GM12865 (cell line): ENCODE measurements around the gene OR5A1.

Source experiments
- DNase-seq: peaks from one replicate; pipeline ENCODE4 v3.0.0; 2010; ENCODE audit warnings: low read depth
- H3K4me3 ChIP-seq: 2 replicates; pipeline ENCODE4 v1.5.1; 2011; ENCODE audit warnings: mild to moderate bottlenecking, low read depth, low read length, control low read depth
- TF ChIP-seq, protein P1 (sequence below): IDR thresholded peaks from 2 replicates; pipeline ENCODE4 v1.5.1; 2011; ENCODE audit warnings: low read length, control low read depth, low read depth, inconsistent platforms; ENCODE audit not compliant: insufficient read depth; ENCODE audit errors: missing control alignments

Gene OR5A1

GRCh38 chr11:59436169-59436568 lies at the start of gene OR5A1:
OR5A1 (plus strand) TSS chr11:59436469; CDS start chr11:59443169, 6,700 bp downstream.
- TF ChIP-seq, protein P1, sequence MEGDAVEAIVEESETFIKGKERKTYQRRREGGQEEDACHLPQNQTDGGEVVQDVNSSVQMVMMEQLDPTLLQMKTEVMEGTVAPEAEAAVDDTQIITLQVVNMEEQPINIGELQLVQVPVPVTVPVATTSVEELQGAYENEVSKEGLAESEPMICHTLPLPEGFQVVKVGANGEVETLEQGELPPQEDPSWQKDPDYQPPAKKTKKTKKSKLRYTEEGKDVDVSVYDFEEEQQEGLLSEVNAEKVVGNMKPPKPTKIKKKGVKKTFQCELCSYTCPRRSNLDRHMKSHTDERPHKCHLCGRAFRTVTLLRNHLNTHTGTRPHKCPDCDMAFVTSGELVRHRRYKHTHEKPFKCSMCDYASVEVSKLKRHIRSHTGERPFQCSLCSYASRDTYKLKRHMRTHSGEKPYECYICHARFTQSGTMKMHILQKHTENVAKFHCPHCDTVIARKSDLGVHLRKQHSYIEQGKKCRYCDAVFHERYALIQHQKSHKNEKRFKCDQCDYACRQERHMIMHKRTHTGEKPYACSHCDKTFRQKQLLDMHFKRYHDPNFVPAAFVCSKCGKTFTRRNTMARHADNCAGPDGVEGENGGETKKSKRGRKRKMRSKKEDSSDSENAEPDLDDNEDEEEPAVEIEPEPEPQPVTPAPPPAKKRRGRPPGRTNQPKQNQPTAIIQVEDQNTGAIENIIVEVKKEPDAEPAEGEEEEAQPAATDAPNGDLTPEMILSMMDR = no peak
- no peak within 1 kb of the TSS for H3K4me3 ChIP-seq
- no peak for DNase-seq

- TF ChIP-seq, protein P1 = no peak
- H3K4me3 ChIP-seq = no peak overlapping the region
- DNase-seq = no peak
Measured at GRCh38 chr11:59394186-59394585, 42.1 kb upstream of the OR5A1 start.

DNA sequence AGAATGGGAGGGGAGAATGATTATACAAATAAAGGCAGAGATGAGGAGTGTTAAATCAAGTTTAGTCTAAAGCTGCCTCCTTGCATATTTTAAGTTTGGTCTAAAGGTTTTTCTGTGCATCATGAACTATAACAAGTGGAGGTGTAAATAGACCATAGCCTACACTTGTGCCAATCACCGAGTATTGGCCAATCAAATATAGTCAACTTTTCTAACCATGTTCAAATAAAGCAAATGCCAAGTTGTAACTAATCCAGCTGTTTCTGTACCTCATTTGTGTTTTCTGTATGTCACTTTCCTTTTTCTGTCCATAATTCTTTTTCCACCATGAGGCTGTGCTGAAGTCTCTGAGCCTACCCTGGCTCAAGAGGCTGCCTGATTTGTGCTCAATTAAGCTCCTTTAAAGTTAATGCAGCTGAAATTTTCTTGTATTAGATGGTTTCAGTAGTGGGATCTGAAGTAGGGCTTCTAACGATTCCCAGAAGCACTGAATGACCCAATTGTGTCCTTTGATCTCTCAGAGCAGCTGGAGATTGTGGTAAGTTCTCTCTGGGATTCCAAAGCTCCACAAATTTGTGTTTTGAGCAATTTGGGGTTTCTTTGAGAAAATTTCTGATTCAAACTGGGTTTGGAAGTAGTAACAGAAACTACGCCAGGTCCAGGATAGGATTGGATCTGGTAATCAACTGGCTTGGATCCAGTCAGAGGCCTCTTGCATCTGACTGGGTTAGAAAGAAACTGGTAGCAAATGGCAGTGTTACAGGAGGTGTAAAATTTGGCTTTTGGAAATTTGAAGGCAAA lies 35.6 kb upstream of the OR5A1 start:
- TF ChIP-seq, protein P1 = no peak
- no peak overlapping the region for H3K4me3 ChIP-seq
- DNase-seq = no peak

GRCh38 chr11:59401262-59401552 lies 35.1 kb upstream of the OR5A1 start:
- no peak overlapping the region for H3K4me3 ChIP-seq
- no peak for DNase-seq
- TF ChIP-seq, protein P1 = no peak

GRCh38 chr11:59403546-59403945 lies 32.7 kb upstream of the OR5A1 start:
- no peak for DNase-seq
- TF ChIP-seq, protein P1 = no peak
- no peak overlapping the region for H3K4me3 ChIP-seq

DNA sequence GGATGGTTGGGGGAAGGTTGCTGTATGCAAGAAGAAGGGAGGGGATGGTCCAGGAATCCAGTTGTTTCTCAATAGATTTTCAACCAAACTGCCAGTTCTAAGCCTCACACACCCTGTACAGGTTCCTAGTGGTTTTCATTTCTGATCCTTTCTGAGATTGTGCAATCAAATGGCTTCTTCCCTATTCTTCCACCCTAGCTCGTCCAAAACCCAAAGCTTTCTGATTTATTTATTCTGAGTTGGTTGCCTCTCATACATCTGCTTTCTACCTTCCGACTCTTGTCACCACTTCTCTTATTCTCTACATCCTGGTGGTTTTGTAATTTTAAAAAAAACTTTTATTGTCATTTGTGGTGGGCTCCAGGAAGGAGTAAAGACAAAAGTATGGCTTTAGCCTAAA lies 22.6 kb upstream of the OR5A1 start:
- DNase-seq = no peak
- TF ChIP-seq, protein P1 = no peak
- H3K4me3 ChIP-seq = no peak overlapping the region

DNA sequence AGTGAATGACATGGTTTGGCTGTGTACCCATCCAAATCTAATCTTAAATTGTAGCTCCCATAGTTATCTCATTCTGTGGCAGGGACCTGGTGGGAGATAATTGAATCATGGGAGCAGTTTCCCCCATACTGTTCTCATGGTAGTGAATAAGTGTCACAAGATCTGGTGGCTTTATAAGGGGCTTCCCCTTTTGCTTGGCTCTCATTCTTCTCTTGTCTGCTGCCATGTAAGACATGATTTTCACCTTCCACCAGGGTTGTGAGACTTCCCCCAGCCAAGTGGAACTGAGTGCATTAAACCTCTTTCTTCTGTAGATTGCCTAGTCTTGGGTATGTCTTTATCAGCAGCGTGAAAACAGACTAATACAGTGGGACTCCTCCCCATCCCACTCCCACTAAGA lies 21.2 kb upstream of the OR5A1 start:
- H3K4me3 ChIP-seq = no peak overlapping the region
- TF ChIP-seq, protein P1 = no peak
- DNase-seq = no peak
